COLO668 (cell line): ENCODE measurements around the gene ABHD18.
A peak's percentile ranks its signal among the peaks of the same experiment; 100 is the strongest.
"Not testable (repeated sequence)": the region's sequence is repeated elsewhere in the genome, so short reads cannot be mapped to it uniquely, and the experiment has no call there.

Source experiments
- DNase-seq: peaks from one replicate; lab custom pipeline; 2025; ENCODE audit not compliant: unreplicated experiment; lab: John Stamatoyannopoulos, UW

The ABHD18 gene

DNA sequence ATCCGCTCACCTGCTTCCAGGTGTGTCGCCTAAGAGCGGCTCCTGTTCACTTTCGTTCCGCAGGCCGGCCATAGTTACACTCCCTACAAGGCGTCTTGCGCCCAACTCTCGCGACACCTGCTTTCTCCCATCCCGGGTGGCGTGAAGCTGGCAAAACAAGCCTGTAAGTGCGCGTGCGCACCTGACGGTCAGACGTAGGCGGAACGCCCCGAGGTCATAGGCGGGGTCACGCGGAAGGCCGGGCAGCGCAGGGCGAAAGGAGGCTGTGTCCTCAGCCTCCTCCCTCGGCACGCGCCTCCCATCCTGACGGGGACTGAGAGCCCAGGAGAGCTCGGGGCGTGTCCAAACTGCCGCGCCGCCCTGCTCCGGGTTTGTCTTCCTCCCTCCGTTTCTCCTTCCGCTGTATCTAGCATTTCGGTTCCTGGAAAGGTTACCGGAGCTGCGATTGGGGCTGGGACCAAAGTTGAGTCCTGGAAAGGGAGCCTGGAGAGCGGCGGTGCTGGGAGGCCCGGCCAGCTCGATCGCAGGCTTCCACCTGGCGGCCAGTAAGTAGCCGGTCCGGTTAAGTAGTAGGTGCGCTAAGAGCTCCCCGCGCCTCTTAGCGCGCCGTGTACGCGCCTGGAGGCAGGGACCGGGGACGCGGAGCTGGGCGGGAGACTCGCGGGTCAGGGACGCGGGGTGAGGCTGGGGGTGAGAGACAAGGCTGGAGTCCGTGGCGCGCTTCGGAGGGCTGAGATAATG lies at the start of gene ABHD18, which contains the start of gene MFSD8:
ABHD18 (plus strand) TSS at position 345 of the 741 bp plus-strand sequence. CDS start 17,550 bp downstream, outside the sequence.
MFSD8 (minus strand) TSS at position 112 of the 741 bp plus-strand sequence; CDS start at position 72, 40 bp downstream.
- peak; percentile 99 for DNase-seq

- DNase-seq: no peak
Measured at GRCh38 chr4:127916512-127916911, 48.7 kb upstream of the ABHD18 start.

- DNase-seq: no peak
Measured at GRCh38 chr4:127917151-127917550, 48.1 kb upstream of the ABHD18 start.

DNA sequence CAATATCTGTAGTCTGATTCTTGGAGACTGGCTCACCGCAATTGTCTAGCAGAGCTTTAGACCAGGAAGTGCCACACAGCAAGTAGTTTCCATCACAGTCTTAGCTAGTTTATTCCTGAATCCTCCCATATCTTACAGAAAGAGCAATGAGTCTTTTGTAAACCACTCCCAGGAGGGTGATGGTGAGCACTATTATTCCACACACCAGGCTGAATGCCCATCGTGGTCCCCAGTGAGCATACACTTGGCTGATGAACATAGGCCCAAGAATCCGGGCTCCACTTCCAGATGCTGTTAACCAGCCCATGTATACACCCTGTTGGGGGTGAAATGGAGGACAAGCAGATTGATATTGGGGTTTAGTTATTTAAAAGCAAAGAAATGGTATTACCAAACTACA lies 44.7 kb upstream of the ABHD18 start:
- no peak for DNase-seq

DNA sequence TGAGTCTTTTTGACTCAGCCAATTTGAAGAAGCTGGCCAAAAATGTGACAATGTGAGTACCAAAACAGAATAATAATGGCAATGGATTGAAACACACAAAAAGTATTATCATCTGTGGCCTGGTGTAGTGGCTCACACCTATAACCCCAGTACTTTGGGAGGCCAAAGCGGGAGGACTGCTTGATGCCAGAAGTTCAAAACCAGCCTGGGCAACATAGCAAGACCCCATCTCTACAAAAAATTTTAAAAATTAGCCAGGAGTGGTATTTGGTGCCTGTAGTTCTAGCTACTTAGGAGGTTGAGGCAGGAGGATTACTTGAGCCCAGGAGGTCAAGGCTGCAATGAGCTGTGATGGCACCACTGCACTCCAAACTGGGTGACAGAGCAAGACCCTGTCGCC lies 43.0 kb upstream of the ABHD18 start:
- DNase-seq: no peak

GRCh38 chr4:127925720-127926119 lies 39.5 kb upstream of the ABHD18 start:
- DNase-seq: not testable (repeated sequence)

- DNase-seq: no peak
Measured at GRCh38 chr4:127930175-127930574, 35.0 kb upstream of the ABHD18 start.

- not testable (repeated sequence) for DNase-seq
Measured at GRCh38 chr4:127931836-127932235, 33.4 kb upstream of the ABHD18 start.

- DNase-seq: no peak
Measured at GRCh38 chr4:127936974-127937373, 28.2 kb upstream of the ABHD18 start.

GRCh38 chr4:127957105-127957504 lies 8.1 kb upstream of the ABHD18 start:
- DNase-seq: no peak

DNA sequence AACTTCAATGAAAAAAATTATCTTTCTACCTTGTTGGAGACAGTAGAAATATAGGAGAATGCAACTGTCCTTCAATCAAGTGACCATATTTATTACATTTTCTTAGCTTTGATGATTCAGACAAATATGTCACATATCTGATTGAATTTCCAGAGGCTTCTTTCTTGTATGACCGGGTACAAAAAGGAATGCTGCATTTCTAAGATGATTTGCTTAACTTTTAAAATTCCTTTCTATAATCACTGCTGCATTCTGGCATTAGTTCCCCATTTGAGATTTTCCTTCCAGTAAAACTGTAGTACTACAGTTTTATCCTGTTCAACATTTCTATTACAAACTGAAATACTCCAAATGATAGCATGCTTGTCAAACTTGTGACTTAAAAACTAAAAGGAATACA lies 5.4 kb upstream of the ABHD18 start:
- no peak for DNase-seq

GRCh38 chr4:127963633-127964398 lies 1.4 kb upstream of the ABHD18 start:
- DNase-seq: not testable (repeated sequence)

- DNase-seq: not testable (repeated sequence)
Measured at GRCh38 chr4:127964426-127965061, 662 bp upstream of the ABHD18 start.

GRCh38 chr4:127965803-127966175 lies 583 bp downstream of the ABHD18 start:
- peak; percentile 76 for DNase-seq

- DNase-seq: no peak
Measured at GRCh38 chr4:127967141-127967775, 2.1 kb downstream of the ABHD18 start.

DNA sequence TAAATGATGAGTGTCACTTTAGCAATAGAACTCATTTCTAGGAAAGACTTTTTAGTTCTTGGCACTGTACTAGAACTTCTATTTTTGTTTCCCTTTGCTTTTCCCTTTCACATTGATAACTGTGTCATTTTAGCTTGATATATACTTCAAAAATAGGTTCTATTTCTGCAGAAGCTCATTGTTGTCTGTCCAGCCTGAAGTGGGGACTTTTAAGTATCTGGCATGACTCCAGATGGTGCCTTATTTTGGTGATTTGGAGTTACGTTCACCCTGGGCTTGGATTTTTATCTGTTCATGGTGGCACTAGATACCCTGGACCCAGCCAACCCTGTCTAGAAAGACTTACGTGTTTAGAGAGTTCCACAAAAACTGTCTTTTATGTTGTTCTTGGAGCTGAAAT lies 3.4 kb downstream of the ABHD18 start:
- no peak for DNase-seq

DNA sequence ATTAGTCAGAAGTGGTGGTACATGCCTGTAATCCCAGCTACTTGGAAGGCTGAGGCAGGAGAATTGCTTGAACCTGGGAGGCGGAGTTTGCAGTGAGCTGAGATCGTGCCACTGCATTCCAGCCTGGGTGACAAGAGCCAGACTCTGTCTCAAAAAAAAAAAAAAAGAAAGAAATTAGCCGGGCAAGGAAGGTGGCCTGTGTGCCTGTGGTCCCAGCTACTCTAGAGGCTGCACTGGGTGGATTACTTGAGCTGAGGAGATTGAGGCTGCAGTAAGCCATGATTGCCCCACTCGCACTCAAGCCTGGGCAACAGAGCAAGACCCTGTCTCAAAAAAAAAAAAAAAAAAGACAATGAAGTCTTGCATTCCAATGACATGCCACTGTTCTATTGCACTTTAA lies 5.7 kb downstream of the ABHD18 start:
- DNase-seq: not testable (repeated sequence)

- DNase-seq: peak; percentile 37
Measured at GRCh38 chr4:127975121-127975770, 10.0 kb downstream of the ABHD18 start.

DNA sequence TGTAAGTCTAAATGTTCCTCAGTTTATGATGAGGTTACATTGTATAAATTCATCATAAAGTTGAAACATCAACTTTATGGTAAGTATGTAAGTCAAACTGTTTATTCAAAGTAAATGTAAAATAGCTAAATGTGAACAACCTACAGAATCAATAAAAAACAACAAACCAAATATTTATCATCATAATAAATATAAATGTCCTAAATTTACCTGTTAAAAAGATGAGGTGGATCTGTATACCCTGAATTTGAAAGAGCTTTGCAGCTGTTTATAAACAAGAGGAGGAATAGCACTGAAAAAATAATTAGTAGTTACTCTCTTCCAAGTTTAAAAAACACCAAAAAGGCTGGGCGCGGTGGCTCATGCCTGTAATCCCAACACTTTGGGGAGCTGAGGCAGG lies 13.7 kb downstream of the ABHD18 start:
- DNase-seq: no peak

DNA sequence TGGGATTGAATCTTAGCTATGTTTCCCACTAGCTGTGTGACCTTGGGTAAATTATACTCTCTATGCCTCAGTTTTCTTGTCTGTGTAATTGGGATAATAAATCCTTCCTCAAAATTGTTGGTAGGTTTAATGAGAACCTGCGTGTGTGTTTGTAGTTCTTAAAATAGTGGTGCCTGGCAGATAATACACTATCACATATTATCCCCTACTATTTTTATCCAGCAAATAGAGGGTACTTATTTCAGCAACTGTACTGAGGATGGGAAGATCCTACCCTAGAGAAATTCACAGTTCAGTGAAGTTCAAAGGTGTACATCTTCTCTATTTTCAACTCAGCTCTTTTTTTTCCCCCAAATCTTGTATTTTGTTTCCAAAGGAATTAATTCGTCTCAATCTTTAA lies 17.2 kb downstream of the ABHD18 start:
- no peak for DNase-seq

- DNase-seq: no peak
Measured at GRCh38 chr4:127985989-127986388, 20.8 kb downstream of the ABHD18 start.
